ENCODE measurements around the gene ZNF350.
"Not testable (repeated sequence)": the region's sequence is repeated elsewhere in the genome, so short reads cannot be mapped to it uniquely, and the experiment has no call there.

ZNF350 gene

GRCh38 chr19:51986309-51987291 is at the start of gene ZNF350:
Gene ZNF350, minus strand, starts transcription at chr19:51986840. Its CDS starts 12,480 bp downstream, at chr19:51974360.
- DNase-seq (ENCODE audit: low read depth): peak; percentile 81

DNA sequence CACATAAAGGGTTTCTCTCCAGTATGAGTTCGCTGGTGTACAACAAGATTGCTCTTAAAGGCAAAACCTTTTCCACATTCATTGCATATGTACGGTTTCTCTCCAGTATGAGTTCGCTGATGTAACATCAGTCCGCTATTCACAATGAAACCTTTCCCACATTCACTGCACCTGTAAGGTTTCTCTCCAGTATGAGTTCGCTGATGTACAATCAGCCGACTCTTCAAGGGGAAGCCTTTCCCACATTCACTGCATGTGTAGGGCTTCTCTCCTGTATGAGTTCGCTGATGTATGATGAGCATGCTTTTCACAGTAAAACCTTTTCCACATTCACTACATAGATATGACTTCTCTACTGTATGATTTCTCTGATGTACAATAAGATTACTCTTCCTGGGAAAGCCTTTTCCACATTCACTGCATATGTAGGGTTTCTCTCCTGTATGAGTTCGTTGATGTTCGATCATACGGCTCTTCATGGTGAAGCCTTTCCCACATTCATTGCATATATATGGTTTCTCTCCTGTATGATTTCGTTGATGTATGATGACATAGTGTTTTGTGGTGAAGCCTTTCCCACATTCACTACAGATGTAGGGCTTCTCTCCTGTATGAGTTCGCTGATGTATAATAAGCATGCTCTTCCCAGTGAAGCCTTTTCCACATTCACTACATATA is 47.5 kb upstream of the ZNF350 start:
- no peak for DNase-seq (ENCODE audit: low read depth)

- DNase-seq (ENCODE audit: low read depth): no peak
Measured at GRCh38 chr19:52028780-52029123, 42.1 kb upstream of the ZNF350 start.

GRCh38 chr19:52028027-52028779 is 41.6 kb upstream of the ZNF350 start, which contains the start of gene ZNF614:
Gene ZNF614, minus strand, starts transcription at chr19:52028379. Its CDS starts 2,634 bp downstream, at chr19:52025745.
- peak; percentile 76 for DNase-seq (ENCODE audit: low read depth)

- DNase-seq (ENCODE audit: low read depth): not testable (repeated sequence)
Measured at GRCh38 chr19:52026255-52026990, 39.8 kb upstream of the ZNF350 start.

GRCh38 chr19:52024478-52024877 is 37.8 kb upstream of the ZNF350 start:
- DNase-seq (ENCODE audit: low read depth): not testable (repeated sequence)

DNA sequence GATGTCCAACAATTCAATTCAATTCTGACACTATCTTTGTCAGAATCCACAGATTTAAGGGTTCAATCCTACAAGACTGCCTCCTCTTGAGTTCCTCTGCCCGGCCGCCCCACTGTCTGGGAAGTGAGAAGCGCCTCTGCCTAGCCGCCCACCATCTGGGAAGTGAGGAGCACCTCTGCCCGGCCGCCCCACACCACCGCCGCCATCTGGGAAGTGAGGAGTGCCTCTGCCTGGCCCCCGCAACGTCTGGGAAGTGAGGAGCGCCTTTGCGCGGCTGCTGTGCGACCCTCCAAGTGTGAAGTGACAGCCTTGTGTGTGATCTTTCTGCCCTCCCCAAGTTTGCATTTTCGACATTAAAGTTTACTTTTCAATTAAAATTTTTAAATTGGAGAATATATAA is 35.6 kb upstream of the ZNF350 start:
- DNase-seq (ENCODE audit: low read depth): no peak

DNA sequence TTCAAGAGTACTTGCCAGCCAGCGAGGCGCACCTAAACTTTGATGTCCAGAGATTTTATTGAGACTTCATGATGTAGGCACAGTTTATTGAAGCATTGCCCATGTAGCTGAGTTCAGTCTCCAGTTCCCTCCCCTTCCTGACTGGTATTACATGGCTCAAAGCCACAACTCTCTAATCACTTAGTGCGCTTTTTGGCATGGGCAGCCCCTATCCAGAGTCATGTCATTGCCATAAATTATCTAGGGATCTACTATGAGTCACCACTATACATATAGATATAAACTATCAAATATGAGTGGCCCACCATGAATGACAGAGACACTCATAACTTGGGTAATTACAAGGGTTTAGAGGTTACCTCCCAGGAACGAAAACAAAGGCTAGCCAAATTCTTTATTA is 33.9 kb upstream of the ZNF350 start:
- no peak for DNase-seq (ENCODE audit: low read depth)

DNA sequence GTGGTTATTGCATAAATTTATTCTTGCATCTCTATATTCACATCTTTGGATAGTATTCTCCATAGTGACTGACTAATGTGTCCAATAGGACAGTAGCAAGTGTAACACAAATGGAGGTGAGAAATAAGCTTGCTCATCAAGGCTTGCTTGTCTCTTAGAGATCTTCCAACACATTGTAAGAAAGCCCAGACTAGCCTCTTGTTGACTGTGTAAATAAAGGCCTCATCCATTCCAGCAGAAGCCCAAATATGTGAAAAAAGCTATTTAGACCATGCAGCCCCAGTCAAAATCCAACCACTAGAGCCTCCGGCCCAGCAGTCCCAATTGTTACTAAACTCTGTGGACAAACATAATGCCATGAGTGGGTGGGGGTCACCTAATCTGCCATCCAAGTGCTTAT is 24.0 kb upstream of the ZNF350 start:
- DNase-seq (ENCODE audit: low read depth): no peak

- peak; percentile 78 for DNase-seq (ENCODE audit: low read depth)
Measured at GRCh38 chr19:52007806-52008557, 21.3 kb upstream of the ZNF350 start, which contains the start of gene ZNF615. Gene ZNF615, minus strand, starts transcription at chr19:52008211. Its CDS starts 4,500 bp downstream, at chr19:52003711.

GRCh38 chr19:52007451-52007805 is 20.8 kb upstream of the ZNF350 start:
- no peak for DNase-seq (ENCODE audit: low read depth)

GRCh38 chr19:51994048-51994644 is 7.5 kb upstream of the ZNF350 start:
- DNase-seq (ENCODE audit: low read depth): no peak

DNA sequence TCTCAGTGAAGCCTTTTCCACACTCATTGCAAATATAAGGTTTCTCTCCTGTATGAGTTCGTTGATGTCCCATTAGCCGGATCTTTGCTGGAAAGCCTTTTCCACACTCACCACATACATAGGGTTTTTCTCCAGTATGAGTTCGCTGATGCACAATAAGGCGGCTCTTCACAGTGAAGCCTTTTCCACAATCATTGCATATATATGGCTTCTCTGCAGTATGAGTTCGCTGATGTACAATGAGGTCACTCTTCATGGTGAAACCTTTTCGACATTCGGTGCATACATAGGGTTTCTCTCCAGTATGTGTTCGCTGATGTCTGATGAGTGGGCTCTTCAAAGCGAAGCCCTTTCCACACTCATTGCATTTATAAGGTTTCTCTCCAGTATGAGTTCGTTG is 6.8 kb upstream of the ZNF350 start:
- no peak for DNase-seq (ENCODE audit: low read depth)

GRCh38 chr19:51983361-51983760 is 3.3 kb downstream of the ZNF350 start:
- no peak for DNase-seq (ENCODE audit: low read depth)

GRCh38 chr19:51980926-51981325 is 5.7 kb downstream of the ZNF350 start:
- DNase-seq (ENCODE audit: low read depth): not testable (repeated sequence)

GRCh38 chr19:51980116-51980736 is 6.4 kb downstream of the ZNF350 start:
- no peak for DNase-seq (ENCODE audit: low read depth)

- DNase-seq (ENCODE audit: low read depth): no peak
Measured at GRCh38 chr19:51978882-51979281, 7.8 kb downstream of the ZNF350 start.

- no peak for DNase-seq (ENCODE audit: low read depth)
Measured at GRCh38 chr19:51977346-51977745, 9.3 kb downstream of the ZNF350 start.

- no peak for DNase-seq (ENCODE audit: low read depth)
Measured at GRCh38 chr19:51976852-51977251, 9.8 kb downstream of the ZNF350 start.

- DNase-seq (ENCODE audit: low read depth): not testable (repeated sequence)
Measured at GRCh38 chr19:51975787-51976186, 10.9 kb downstream of the ZNF350 start.

Measured in stimulated activated CD4-positive, alpha-beta T cell treated with anti-CD3 and anti-CD28 coated beads, Interleukin-2, amount 100 ng/mL, for 4 hours (primary cell).